GM12878 (cell line): ENCODE measurements around the gene NFIX.

ENCODE experiments used
- BRCA1 ChIP-seq: IDR thresholded peaks from 2 replicates; pipeline ENCODE4 v1.6.1; 2011; ENCODE audit warnings: low read depth, low read length, improper control_type of control experiment
- CHD2 ChIP-seq: IDR thresholded peaks from 2 replicates; pipeline ENCODE4 v1.6.1; 2011; ENCODE audit warnings: low read depth, low read length, improper control_type of control experiment, borderline replicate concordance
- CREM ChIP-seq: IDR thresholded peaks from 2 replicates; pipeline ENCODE4 v1.6.1; 2014; ENCODE audit warnings: antibody characterized with exemption, low read depth
- FOS ChIP-seq: IDR thresholded peaks from 3 replicates; pipeline ENCODE4 v1.6.1; 2011; ENCODE audit warnings: borderline replicate concordance; ENCODE audit not compliant: insufficient read length; ENCODE audit errors: extremely low read depth
- IKZF1 ChIP-seq: fragments of 450-650 bp; conservative IDR thresholded peaks from 2 replicates; pipeline ENCODE4 v1.6.1; 2017; ENCODE audit warnings: antibody characterized with exemption, mild to moderate bottlenecking
- LARP7 ChIP-seq: fragments of 450-650 bp; IDR thresholded peaks from 2 replicates; pipeline ENCODE4 v1.6.1; 2017; ENCODE audit warnings: mild to moderate bottlenecking
- POLR2A ChIP-seq: IDR thresholded peaks from 2 replicates; pipeline ENCODE4 v1.6.1; 2011; ENCODE audit warnings: low read depth, mild to moderate bottlenecking, low read length
- SP1 ChIP-seq: IDR thresholded peaks from one replicate; pipeline ENCODE4 v1.6.1; 2011; ENCODE audit warnings: low read depth, low read length
- TF ChIP-seq, protein P1 (sequence below): fragments of 450-650 bp; IDR thresholded peaks from 2 replicates; pipeline ENCODE4 v1.6.1; 2017; ENCODE audit warnings: mild to moderate bottlenecking, moderate library complexity
- TF ChIP-seq, protein P2 (sequence below), 3 experiments: IDR thresholded peaks in 2 of 3; conservative IDR thresholded peaks in 1 of 3; 2 replicates each; pipeline ENCODE4 v1.5.1; 2011; ENCODE audit warnings: low read depth in 3 of 3, low read length in 3 of 3, mild to moderate bottlenecking in 3 of 3, control low read depth in 2 of 3, moderate library complexity in 2 of 3, inconsistent platforms in 1 of 3, mixed read lengths in 1 of 3; ENCODE audit not compliant: control insufficient read depth in 2 of 3, insufficient read depth in 1 of 3; ENCODE audit errors: extremely low read depth in 1 of 3
- TF ChIP-seq, protein P3 (sequence below): IDR thresholded peaks from 2 replicates; pipeline ENCODE4 v1.6.1; 2012; ENCODE audit warnings: low read depth, low read length, improper control_type of control experiment
- TF ChIP-seq, protein P4 (sequence below): IDR thresholded peaks from 2 replicates; pipeline ENCODE4 v1.6.1; 2012; ENCODE audit warnings: low read depth, low read length, improper control_type of control experiment
- TF ChIP-seq, protein P5 (sequence below): fragments of 150-350 bp; IDR thresholded peaks from 2 replicates; pipeline ENCODE4 v1.6.1; 2016; ENCODE audit warnings: low read depth, low read length

DNA sequence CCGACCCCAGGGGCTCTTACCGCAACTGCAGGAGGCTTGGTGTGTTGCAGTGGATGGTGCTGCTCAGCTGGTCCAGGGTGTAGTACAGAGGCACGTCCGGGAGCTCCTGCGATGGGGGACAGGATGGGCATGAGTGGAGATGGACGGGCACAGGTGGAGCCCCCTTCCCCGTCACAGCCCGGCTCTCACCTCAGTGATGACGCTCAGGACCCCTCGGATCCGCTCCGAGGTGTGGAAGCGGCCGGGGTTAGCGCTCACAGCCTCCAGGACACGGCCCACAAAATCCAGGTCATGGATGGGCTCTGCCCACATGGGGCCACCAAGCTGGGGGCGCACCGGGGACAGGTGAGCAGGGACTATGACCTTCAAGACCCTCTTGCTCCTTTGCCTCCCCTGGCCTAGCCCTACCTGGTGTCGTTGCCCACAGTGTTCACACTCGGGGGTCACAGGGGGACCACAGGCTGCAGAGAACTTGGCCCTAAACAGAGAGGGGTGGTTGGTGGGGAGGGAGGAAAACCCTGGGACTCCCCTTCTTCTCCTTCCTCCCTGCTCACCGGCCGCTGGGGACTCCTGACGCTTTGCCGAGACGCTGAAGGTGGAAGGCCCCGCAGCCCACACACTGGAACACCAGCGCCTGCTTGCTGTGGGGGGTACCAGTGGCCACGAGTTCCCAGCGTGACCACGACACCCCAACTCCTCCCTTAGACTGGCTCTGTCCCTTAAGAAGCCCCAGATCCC lies 114.3 kb downstream of the NFIX start:
- TF ChIP-seq POLR2A (0 out of 2 replicates have a peak, but pooled peaks have one; percentile 15), SP1 (no peak), BRCA1 (no peak), CHD2 (no peak), IKZF1 (no peak), LARP7 (no peak), FOS (no peak), CREM (no peak)
- TF ChIP-seq, protein P1, sequence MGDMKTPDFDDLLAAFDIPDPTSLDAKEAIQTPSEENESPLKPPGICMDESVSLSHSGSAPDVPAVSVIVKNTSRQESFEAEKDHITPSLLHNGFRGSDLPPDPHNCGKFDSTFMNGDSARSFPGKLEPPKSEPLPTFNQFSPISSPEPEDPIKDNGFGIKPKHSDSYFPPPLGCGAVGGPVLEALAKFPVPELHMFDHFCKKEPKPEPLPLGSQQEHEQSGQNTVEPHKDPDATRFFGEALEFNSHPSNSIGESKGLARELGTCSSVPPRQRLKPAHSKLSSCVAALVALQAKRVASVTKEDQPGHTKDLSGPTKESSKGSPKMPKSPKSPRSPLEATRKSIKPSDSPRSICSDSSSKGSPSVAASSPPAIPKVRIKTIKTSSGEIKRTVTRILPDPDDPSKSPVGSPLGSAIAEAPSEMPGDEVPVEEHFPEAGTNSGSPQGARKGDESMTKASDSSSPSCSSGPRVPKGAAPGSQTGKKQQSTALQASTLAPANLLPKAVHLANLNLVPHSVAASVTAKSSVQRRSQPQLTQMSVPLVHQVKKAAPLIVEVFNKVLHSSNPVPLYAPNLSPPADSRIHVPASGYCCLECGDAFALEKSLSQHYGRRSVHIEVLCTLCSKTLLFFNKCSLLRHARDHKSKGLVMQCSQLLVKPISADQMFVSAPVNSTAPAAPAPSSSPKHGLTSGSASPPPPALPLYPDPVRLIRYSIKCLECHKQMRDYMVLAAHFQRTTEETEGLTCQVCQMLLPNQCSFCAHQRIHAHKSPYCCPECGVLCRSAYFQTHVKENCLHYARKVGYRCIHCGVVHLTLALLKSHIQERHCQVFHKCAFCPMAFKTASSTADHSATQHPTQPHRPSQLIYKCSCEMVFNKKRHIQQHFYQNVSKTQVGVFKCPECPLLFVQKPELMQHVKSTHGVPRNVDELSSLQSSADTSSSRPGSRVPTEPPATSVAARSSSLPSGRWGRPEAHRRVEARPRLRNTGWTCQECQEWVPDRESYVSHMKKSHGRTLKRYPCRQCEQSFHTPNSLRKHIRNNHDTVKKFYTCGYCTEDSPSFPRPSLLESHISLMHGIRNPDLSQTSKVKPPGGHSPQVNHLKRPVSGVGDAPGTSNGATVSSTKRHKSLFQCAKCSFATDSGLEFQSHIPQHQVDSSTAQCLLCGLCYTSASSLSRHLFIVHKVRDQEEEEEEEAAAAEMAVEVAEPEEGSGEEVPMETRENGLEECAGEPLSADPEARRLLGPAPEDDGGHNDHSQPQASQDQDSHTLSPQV: no peak
- TF ChIP-seq, protein P2, sequence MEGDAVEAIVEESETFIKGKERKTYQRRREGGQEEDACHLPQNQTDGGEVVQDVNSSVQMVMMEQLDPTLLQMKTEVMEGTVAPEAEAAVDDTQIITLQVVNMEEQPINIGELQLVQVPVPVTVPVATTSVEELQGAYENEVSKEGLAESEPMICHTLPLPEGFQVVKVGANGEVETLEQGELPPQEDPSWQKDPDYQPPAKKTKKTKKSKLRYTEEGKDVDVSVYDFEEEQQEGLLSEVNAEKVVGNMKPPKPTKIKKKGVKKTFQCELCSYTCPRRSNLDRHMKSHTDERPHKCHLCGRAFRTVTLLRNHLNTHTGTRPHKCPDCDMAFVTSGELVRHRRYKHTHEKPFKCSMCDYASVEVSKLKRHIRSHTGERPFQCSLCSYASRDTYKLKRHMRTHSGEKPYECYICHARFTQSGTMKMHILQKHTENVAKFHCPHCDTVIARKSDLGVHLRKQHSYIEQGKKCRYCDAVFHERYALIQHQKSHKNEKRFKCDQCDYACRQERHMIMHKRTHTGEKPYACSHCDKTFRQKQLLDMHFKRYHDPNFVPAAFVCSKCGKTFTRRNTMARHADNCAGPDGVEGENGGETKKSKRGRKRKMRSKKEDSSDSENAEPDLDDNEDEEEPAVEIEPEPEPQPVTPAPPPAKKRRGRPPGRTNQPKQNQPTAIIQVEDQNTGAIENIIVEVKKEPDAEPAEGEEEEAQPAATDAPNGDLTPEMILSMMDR (IDR thresholded peaks at IDR 0.05 in 2 of 3, conservative IDR thresholded peaks at IDR 0.05 in 1 of 3; ENCODE audit: control insufficient read depth in 2 of 3, extremely low read depth in 1 of 3, insufficient read depth in 1 of 3, low read depth in 3 of 3, low read length in 3 of 3): no peak
- TF ChIP-seq, protein P3, sequence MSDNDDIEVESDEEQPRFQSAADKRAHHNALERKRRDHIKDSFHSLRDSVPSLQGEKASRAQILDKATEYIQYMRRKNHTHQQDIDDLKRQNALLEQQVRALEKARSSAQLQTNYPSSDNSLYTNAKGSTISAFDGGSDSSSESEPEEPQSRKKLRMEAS: no peak
- TF ChIP-seq, protein P4, sequence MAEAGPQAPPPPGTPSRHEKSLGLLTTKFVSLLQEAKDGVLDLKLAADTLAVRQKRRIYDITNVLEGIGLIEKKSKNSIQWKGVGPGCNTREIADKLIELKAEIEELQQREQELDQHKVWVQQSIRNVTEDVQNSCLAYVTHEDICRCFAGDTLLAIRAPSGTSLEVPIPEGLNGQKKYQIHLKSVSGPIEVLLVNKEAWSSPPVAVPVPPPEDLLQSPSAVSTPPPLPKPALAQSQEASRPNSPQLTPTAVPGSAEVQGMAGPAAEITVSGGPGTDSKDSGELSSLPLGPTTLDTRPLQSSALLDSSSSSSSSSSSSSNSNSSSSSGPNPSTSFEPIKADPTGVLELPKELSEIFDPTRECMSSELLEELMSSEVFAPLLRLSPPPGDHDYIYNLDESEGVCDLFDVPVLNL: no peak
- TF ChIP-seq, protein P5, sequence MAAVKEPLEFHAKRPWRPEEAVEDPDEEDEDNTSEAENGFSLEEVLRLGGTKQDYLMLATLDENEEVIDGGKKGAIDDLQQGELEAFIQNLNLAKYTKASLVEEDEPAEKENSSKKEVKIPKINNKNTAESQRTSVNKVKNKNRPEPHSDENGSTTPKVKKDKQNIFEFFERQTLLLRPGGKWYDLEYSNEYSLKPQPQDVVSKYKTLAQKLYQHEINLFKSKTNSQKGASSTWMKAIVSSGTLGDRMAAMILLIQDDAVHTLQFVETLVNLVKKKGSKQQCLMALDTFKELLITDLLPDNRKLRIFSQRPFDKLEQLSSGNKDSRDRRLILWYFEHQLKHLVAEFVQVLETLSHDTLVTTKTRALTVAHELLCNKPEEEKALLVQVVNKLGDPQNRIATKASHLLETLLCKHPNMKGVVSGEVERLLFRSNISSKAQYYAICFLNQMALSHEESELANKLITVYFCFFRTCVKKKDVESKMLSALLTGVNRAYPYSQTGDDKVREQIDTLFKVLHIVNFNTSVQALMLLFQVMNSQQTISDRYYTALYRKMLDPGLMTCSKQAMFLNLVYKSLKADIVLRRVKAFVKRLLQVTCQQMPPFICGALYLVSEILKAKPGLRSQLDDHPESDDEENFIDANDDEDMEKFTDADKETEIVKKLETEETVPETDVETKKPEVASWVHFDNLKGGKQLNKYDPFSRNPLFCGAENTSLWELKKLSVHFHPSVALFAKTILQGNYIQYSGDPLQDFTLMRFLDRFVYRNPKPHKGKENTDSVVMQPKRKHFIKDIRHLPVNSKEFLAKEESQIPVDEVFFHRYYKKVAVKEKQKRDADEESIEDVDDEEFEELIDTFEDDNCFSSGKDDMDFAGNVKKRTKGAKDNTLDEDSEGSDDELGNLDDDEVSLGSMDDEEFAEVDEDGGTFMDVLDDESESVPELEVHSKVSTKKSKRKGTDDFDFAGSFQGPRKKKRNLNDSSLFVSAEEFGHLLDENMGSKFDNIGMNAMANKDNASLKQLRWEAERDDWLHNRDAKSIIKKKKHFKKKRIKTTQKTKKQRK: no peak
